GM12878 (cell line): ENCODE data around the gene THY1. TPM values are rescaled to one million over a fixed set of nuclear protein-coding genes. Genes with fewer than 3 reads are reported as not detected.

Source experiments
- ATAC-seq: fragments of 200-7000 bp; cut with Tn5 transposase; 3 replicates; pipeline ENCODE4 v1.9.1; 2020; ENCODE audit warnings: mild to moderate bottlenecking, moderate library complexity
- BruUV-seq: library from RNA; stranded (reverse); fragments of 400-500 nt; replicated peaks from 2 replicates; lab custom pipeline; 2021; lab: Mats Ljungman, UMichigan
- CTCF ChIA-PET: fragments of 300-600 bp; sonication (Branson Sonifier 250); formaldehyde crosslinking; extraction: SDS; loops from one replicate; lab custom pipeline; 2021; ENCODE audit warnings: inconsistent platforms; lab: Yijun Ruan, JAX
- POLR2A ChIA-PET: fragments of 350-600 bp; formaldehyde crosslinking; extraction: SDS; loops from one replicate; lab custom pipeline; 2021; ENCODE audit warnings: inconsistent platforms; lab: Charles Lee
- RAD21 ChIA-PET: fragments of 300-600 bp; sonication (Branson Sonifier 250); formaldehyde crosslinking; loops from one replicate; lab custom pipeline; 2023; ENCODE audit warnings: antibody characterized with exemption; ENCODE audit not compliant: unreplicated experiment; lab: Charles Lee
- SMC1A ChIA-PET: fragments of 300-600 bp; sonication (Branson Sonifier 250); formaldehyde crosslinking; loops from one replicate; lab custom pipeline; 2023; ENCODE audit not compliant: unreplicated experiment, uncharacterized antibody; lab: Charles Lee
- DNase-seq: peaks from one replicate; pipeline ENCODE4 v3.0.0-alpha.2; 2011; ENCODE audit warnings: low read depth, low spot score
- FAIRE-seq: peaks from 3 replicates; lab custom pipeline; 2011; peaks lifted over from hg19 to GRCh38; lab: Jason Lieb, UNC
- H2AFZ ChIP-seq: 2 replicates; pipeline ENCODE4 v1.6.0; 2011; ENCODE audit warnings: low read depth, low read length, control low read depth; ENCODE audit not compliant: control insufficient read depth
- H3K27ac ChIP-seq: 2 replicates; pipeline ENCODE4 v1.5.1; 2011; ENCODE audit warnings: control low read depth; ENCODE audit not compliant: control insufficient read depth, insufficient read depth
- H3K27me3 ChIP-seq, 2 experiments: replicated peaks in 1 of 2; 2 replicates each; pipeline versions ENCODE4 v1.6.0 to v1.6.1; 2011; ENCODE audit warnings: low read length in 1 of 2; ENCODE audit not compliant: control insufficient read depth in 2 of 2, insufficient read depth in 2 of 2
- H3K36me3 ChIP-seq, 2 experiments: 2 replicates each; pipeline ENCODE4 v1.5.1; 2011; ENCODE audit warnings: low read length in 1 of 2; ENCODE audit not compliant: control insufficient read depth in 2 of 2, insufficient read depth in 2 of 2
- H3K4me1 ChIP-seq: 2 replicates; pipeline ENCODE4 v1.6.1; 2011; ENCODE audit warnings: mild to moderate bottlenecking, low read length, moderate library complexity, mixed read lengths; ENCODE audit not compliant: control insufficient read depth, insufficient read depth
- H3K4me2 ChIP-seq: 2 replicates; pipeline ENCODE4 v1.6.0; 2011; ENCODE audit warnings: control low read depth; ENCODE audit not compliant: control insufficient read depth, insufficient read depth
- H3K4me3 ChIP-seq: fragments of 200-600 bp; sonication (generic); 2 replicates; pipeline ENCODE4 v1.5.1; 2016
- H3K79me2 ChIP-seq: 2 replicates; pipeline ENCODE4 v1.6.0; 2011; ENCODE audit warnings: low read length; ENCODE audit not compliant: control insufficient read depth, insufficient read depth
- H3K9ac ChIP-seq: 2 replicates; pipeline ENCODE4 v1.8.0; 2011; ENCODE audit warnings: low read length, control low read depth, mixed read lengths; ENCODE audit not compliant: control insufficient read depth, insufficient read depth
- H3K9me3 ChIP-seq: replicated peaks from 3 replicates; pipeline ENCODE4 v1.5.1; 2011; ENCODE audit warnings: mild to moderate bottlenecking, low read length; ENCODE audit not compliant: control insufficient read depth, insufficient read depth
- H4K20me1 ChIP-seq: 2 replicates; pipeline ENCODE4 v1.6.0; 2011; ENCODE audit not compliant: control insufficient read depth, insufficient read depth
- EGR1 ChIP-seq, 2 experiments: IDR thresholded peaks; 1 replicate in 1 of 2; 2 replicates in 1 of 2; pipeline ENCODE4 v1.6.1; 2011 to 2012; ENCODE audit warnings: low read depth in 2 of 2, low read length in 2 of 2, borderline replicate concordance in 1 of 2, mild to moderate bottlenecking in 1 of 2, moderate library complexity in 1 of 2
- FOS ChIP-seq: IDR thresholded peaks from 3 replicates; pipeline ENCODE4 v1.6.1; 2011; ENCODE audit warnings: borderline replicate concordance; ENCODE audit not compliant: insufficient read length; ENCODE audit errors: extremely low read depth
- HDGF ChIP-seq: fragments of 450-650 bp; IDR thresholded peaks from 2 replicates; pipeline ENCODE4 v1.6.1; 2016; ENCODE audit warnings: antibody characterized with exemption
- JUNB ChIP-seq: IDR thresholded peaks from 2 replicates; pipeline ENCODE4 v1.6.1; 2016; ENCODE audit warnings: antibody characterized with exemption, mild to moderate bottlenecking
- JUND ChIP-seq: IDR thresholded peaks from 2 replicates; pipeline ENCODE4 v1.6.1; 2012; ENCODE audit warnings: low read depth, mild to moderate bottlenecking, low read length, improper control_type of control experiment, moderate library complexity
- RCOR1 ChIP-seq: conservative IDR thresholded peaks from 2 replicates; pipeline ENCODE4 v1.6.1; 2012; ENCODE audit warnings: low read depth, low read length, improper control_type of control experiment
- RFX5 ChIP-seq: IDR thresholded peaks from 2 replicates; pipeline ENCODE4 v1.6.1; 2011; ENCODE audit warnings: low read depth, low read length, improper control_type of control experiment
- SUPT20H ChIP-seq: IDR thresholded peaks from 2 replicates; pipeline ENCODE4 v1.6.1; 2011; ENCODE audit warnings: low read depth, mild to moderate bottlenecking, low read length, moderate library complexity, borderline replicate concordance; ENCODE audit not compliant: control insufficient read depth
- ZSCAN29 ChIP-seq: fragments of 450-650 bp; IDR thresholded peaks from 2 replicates; pipeline ENCODE4 v1.6.1; 2017; ENCODE audit warnings: mild to moderate bottlenecking, moderate library complexity
- WGBS: methylation state at CpG from one replicate; pipeline ENCODE4 v1.1.6; 2016; ENCODE audit warnings: low lambda C conversion rate; ENCODE audit not compliant: insufficient replicate concordance, insufficient coverage; ENCODE audit errors: missing lambda C conversion rate; 5-methylcytosine and 5-hydroxymethylcytosine counted together
- in situ Hi-C: fragments of 300-500 bp; cut with MboI; formaldehyde crosslinking; loops from 9 replicates; pipeline ENCODE4 v1.14.3; 2018; ENCODE audit warnings: mixed read lengths
- intact Hi-C: fragments of 100-400 bp; cut with micrococcal nuclease; formaldehyde crosslinking; loops from one replicate; pipeline ENCODE4 v1.14.2; 2022; ENCODE audit not compliant: unreplicated experiment
- polyA plus RNA-seq, 11 experiments: library from polyadenylated mRNA; depleted of rRNA in 4 of 11; unstranded in 6 of 11; stranded (reverse) in 5 of 11; fragments of >200 nt; fragmentation: Nextera tagmentation in 4 of 11; fragmentation: Illumina TruSeq in 1 of 11; extraction: Ambion mirVana in 4 of 11; extraction: Trizol in 1 of 11; gene quantifications; 1 replicate in 1 of 11; 2 replicates in 10 of 11; pipeline versions ENCODE4 v1.2.1 to v1.2.3, GENCODE V29; 2011 to 2016; ENCODE audit warnings: inconsistent platforms in 2 of 11, missing spikeins in 2 of 11, low read depth in 1 of 11
- total RNA-seq, 4 experiments: library from RNA; depleted of rRNA in 3 of 4; stranded (reverse); fragments of >200 nt in 3 of 4; fragmentation: Illumina TruSeq in 1 of 4; extraction: Trizol in 1 of 4; gene quantifications; 2 replicates each; pipeline versions ENCODE4 v1.2.1 to v1.2.3, GENCODE V29; 2013 to 2021
- TF ChIP-seq, protein P1 (sequence below): IDR thresholded peaks from 2 replicates; pipeline ENCODE4 v1.6.1; 2011; ENCODE audit warnings: borderline replicate concordance, low read depth, mild to moderate bottlenecking, moderate library complexity, mixed read lengths, low read length; ENCODE audit not compliant: insufficient read depth; ENCODE audit errors: extremely low read length
- TF ChIP-seq, protein P2 (sequence below): fragments of 450-650 bp; IDR thresholded peaks from 2 replicates; pipeline ENCODE4 v1.6.1; 2017; ENCODE audit warnings: mild to moderate bottlenecking, moderate library complexity
- TF ChIP-seq, protein P3 (sequence below): fragments of 450-650 bp; formaldehyde crosslinking; IDR thresholded peaks from 2 replicates; pipeline ENCODE4 v1.5.0; 2022; ENCODE audit warnings: mild to moderate bottlenecking, missing genetic modification characterization
- TF ChIP-seq, protein P4 (sequence below): IDR thresholded peaks from 2 replicates; pipeline ENCODE4 v1.6.1; 2012; ENCODE audit warnings: low read length, inconsistent platforms

THY1 gene
- total and polyA plus RNA-seq, 10 of the 15 experiments (the other 5 are each of a cell fraction or from before 2014, with no cell fraction given) = 0.86 to 20.1 (median 3.2) TPM

DNA sequence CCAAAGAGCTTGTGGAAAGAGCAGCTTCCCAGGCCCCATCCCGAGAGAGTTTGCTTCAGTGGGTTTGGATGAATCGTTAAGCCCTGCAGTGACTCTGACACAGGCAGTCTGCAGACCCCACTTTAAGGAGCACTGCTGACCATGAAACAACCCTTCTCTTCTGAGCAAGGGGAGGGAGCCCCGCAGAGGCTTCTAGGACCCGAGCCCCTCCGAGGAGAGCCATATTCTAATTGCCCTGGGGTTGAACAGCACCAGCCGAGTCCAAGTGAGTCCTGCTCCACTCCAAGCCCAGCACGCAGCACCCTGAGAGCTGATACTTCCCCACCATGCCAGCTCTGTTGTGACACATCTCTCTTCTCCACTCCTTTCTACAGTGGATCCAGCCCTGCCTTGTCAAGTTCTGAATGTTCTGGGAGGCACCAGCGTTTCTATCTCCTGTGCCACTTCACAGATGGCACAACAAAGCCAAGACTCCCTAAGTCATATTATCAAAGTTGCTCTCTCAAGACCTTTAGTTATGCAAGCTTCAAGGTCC lies 51.8 kb downstream of the THY1 start:
- Histone ChIP-seq H3K36me3 (no peaks in the 10 kb centered on the region), H3K27me3 (0 out of 4 replicates have a peak, but pooled peaks cover 0 to 1% of the 10 kb centered on the region in 2 experiments), H3K4me3 (no peak overlapping the region), H3K9ac (no peak overlapping the region), H3K79me2 (no peaks in the 10 kb centered on the region), H3K4me1 (no peaks in the 10 kb centered on the region), H3K4me2 (no peak overlapping the region), H4K20me1 (no peaks in the 10 kb centered on the region), H2AFZ (no peak overlapping the region), H3K9me3 (no peaks in the 10 kb centered on the region), H3K27ac (no peak overlapping the region)
- FAIRE-seq = no peak
- no TSS peak for BruUV-seq
- ChIA-PET RAD21 (interaction anchor here (1.3 to 1.7 kb wide), 4 partner anchors 10 to 33 kb away, joined by 4 to 8 read pairs (median 6); no protein-coding TSS in a partner anchor), CTCF (interaction anchor here (0.5 to 17.9 kb wide), 6 partner anchors 11 to 228 kb away, joined by 3 to 183 read pairs (median 8); partner anchors contain the start of gene USP2), POLR2A (interaction anchor here (1.0 to 1.6 kb wide), 2 partner anchors 9 to 15 kb away, joined by 3 to 6 read pairs; no protein-coding TSS in a partner anchor), SMC1A (interaction anchor here (0.7 to 5.5 kb wide), 5 partner anchors 10 to 33 kb away, joined by 3 to 31 read pairs (median 3); no protein-coding TSS in a partner anchor)
- no peak for DNase-seq
- no peak for ATAC-seq
- WGBS = 44% methylated on average over 8 of the region's 8 CpGs
- intact Hi-C loops = no loop called here
- in situ Hi-C loops = no loop called here
- TF ChIP-seq, protein P1, sequence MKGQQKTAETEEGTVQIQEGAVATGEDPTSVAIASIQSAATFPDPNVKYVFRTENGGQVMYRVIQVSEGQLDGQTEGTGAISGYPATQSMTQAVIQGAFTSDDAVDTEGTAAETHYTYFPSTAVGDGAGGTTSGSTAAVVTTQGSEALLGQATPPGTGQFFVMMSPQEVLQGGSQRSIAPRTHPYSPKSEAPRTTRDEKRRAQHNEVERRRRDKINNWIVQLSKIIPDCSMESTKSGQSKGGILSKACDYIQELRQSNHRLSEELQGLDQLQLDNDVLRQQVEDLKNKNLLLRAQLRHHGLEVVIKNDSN = no peak
- TF ChIP-seq RFX5 = no peak
- TF ChIP-seq HDGF = no peak
- TF ChIP-seq, protein P2, sequence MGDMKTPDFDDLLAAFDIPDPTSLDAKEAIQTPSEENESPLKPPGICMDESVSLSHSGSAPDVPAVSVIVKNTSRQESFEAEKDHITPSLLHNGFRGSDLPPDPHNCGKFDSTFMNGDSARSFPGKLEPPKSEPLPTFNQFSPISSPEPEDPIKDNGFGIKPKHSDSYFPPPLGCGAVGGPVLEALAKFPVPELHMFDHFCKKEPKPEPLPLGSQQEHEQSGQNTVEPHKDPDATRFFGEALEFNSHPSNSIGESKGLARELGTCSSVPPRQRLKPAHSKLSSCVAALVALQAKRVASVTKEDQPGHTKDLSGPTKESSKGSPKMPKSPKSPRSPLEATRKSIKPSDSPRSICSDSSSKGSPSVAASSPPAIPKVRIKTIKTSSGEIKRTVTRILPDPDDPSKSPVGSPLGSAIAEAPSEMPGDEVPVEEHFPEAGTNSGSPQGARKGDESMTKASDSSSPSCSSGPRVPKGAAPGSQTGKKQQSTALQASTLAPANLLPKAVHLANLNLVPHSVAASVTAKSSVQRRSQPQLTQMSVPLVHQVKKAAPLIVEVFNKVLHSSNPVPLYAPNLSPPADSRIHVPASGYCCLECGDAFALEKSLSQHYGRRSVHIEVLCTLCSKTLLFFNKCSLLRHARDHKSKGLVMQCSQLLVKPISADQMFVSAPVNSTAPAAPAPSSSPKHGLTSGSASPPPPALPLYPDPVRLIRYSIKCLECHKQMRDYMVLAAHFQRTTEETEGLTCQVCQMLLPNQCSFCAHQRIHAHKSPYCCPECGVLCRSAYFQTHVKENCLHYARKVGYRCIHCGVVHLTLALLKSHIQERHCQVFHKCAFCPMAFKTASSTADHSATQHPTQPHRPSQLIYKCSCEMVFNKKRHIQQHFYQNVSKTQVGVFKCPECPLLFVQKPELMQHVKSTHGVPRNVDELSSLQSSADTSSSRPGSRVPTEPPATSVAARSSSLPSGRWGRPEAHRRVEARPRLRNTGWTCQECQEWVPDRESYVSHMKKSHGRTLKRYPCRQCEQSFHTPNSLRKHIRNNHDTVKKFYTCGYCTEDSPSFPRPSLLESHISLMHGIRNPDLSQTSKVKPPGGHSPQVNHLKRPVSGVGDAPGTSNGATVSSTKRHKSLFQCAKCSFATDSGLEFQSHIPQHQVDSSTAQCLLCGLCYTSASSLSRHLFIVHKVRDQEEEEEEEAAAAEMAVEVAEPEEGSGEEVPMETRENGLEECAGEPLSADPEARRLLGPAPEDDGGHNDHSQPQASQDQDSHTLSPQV = no peak
- TF ChIP-seq ZSCAN29 = no peak
- TF ChIP-seq, protein P3, sequence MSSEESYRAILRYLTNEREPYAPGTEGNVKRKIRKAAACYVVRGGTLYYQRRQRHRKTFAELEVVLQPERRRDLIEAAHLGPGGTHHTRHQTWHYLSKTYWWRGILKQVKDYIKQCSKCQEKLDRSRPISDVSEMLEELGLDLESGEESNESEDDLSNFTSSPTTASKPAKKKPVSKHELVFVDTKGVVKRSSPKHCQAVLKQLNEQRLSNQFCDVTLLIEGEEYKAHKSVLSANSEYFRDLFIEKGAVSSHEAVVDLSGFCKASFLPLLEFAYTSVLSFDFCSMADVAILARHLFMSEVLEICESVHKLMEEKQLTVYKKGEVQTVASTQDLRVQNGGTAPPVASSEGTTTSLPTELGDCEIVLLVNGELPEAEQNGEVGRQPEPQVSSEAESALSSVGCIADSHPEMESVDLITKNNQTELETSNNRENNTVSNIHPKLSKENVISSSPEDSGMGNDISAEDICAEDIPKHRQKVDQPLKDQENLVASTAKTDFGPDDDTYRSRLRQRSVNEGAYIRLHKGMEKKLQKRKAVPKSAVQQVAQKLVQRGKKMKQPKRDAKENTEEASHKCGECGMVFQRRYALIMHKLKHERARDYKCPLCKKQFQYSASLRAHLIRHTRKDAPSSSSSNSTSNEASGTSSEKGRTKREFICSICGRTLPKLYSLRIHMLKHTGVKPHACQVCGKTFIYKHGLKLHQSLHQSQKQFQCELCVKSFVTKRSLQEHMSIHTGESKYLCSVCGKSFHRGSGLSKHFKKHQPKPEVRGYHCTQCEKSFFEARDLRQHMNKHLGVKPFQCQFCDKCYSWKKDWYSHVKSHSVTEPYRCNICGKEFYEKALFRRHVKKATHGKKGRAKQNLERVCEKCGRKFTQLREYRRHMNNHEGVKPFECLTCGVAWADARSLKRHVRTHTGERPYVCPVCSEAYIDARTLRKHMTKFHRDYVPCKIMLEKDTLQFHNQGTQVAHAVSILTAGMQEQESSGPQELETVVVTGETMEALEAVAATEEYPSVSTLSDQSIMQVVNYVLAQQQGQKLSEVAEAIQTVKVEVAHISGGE = no peak
- no peak for TF ChIP-seq JUND
- TF ChIP-seq RCOR1 = no peak
- TF ChIP-seq EGR1 (IDR thresholded peaks at IDR 0.05; ENCODE audit: borderline replicate concordance in 1 of 2, low read depth in 2 of 2, low read length in 2 of 2) = no peak
- TF ChIP-seq JUNB = no peak
- no peak for TF ChIP-seq FOS
- no peak for TF ChIP-seq SUPT20H
- TF ChIP-seq, protein P4, sequence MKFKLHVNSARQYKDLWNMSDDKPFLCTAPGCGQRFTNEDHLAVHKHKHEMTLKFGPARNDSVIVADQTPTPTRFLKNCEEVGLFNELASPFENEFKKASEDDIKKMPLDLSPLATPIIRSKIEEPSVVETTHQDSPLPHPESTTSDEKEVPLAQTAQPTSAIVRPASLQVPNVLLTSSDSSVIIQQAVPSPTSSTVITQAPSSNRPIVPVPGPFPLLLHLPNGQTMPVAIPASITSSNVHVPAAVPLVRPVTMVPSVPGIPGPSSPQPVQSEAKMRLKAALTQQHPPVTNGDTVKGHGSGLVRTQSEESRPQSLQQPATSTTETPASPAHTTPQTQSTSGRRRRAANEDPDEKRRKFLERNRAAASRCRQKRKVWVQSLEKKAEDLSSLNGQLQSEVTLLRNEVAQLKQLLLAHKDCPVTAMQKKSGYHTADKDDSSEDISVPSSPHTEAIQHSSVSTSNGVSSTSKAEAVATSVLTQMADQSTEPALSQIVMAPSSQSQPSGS = no peak
